ENCODE data around the gene UCP3. TPM values are rescaled to one million over a fixed set of nuclear protein-coding genes. Genes with fewer than 3 reads are reported as not detected.

Gene UCP3
- total RNA-seq, 1 experiment from 2014 or later: 1.3 TPM

GRCh38 chr11:73968356-73968966 lies 40.4 kb downstream of the UCP3 start:
- no peak overlapping the region for H2AFZ ChIP-seq (ENCODE audit: low read depth, low read length, poor library complexity, severe bottlenecking)
- no peak for ATAC-seq
- RAD21 ChIA-PET (ENCODE audit: low non-redundant PET in 1 of 2, low total read pairs in 2 of 2, uncharacterized antibody in 2 of 2, unreplicated experiment in 2 of 2): no interaction called here
- no peak overlapping the region for H3K9ac ChIP-seq (ENCODE audit: low read length)
- H4K20me1 ChIP-seq (ENCODE audit: insufficient read depth): no peaks in the 10 kb centered on the region
- BruUV-seq (replicated peaks): no TSS peak
- H3K4me1 ChIP-seq (ENCODE audit: control insufficient read depth in 1 of 2, insufficient read depth in 2 of 2, low read length in 2 of 2): peaks cover 0 to 5% of the 10 kb centered on the region in 2 experiments; a peak in 2 of 4 replicates
- no peak overlapping the region for H3K4me2 ChIP-seq (ENCODE audit: low read length)
- no peaks in the 10 kb centered on the region for H3K9me2 ChIP-seq (ENCODE audit: insufficient read depth)
- no peak overlapping the region for H3K4me3 ChIP-seq (replicated peaks in 1 of 2; ENCODE audit: low read depth in 1 of 2, low read length in 2 of 2)
- no peak overlapping the region for H3K27ac ChIP-seq (ENCODE audit: low read depth, low read length)
- no peaks in the 10 kb centered on the region for H3K79me2 ChIP-seq (ENCODE audit: insufficient read depth, low read length)
- no peaks in the 10 kb centered on the region for H3K27me3 ChIP-seq (ENCODE audit: insufficient read depth, low read length)
- no peak for DNase-seq (ENCODE audit: low read depth, low spot score)
- CTCF ChIA-PET: no interaction called here
- no peak for TF ChIP-seq YY1 (IDR thresholded peaks at IDR 0.05; ENCODE audit: extremely low read depth, insufficient replicate concordance, low read depth, low read length)
- no peak for TF ChIP-seq CTCF (IDR thresholded peaks at IDR 0.05 in 2 of 3, conservative IDR thresholded peaks at IDR 0.05 in 1 of 3; ENCODE audit: borderline replicate concordance in 1 of 3, insufficient read depth in 1 of 3, low read depth in 2 of 3, low read length in 2 of 3)
- TF ChIP-seq TCF7L2 (IDR thresholded peaks at IDR 0.05; ENCODE audit: borderline replicate concordance, extremely low read depth, insufficient read depth, insufficient read length): no peak
- TF ChIP-seq JUND (IDR thresholded peaks at IDR 0.05): no peak
- no peak for TF ChIP-seq ZFX (IDR thresholded peaks at IDR 0.05)
- TF ChIP-seq ELF1 (IDR thresholded peaks at IDR 0.05; ENCODE audit: borderline replicate concordance, low read depth): no peak
- TF ChIP-seq EGR1 (IDR thresholded peaks at IDR 0.05; ENCODE audit: low read depth): no peak
- no peak for TF ChIP-seq POLR2A (IDR thresholded peaks at IDR 0.05; ENCODE audit: borderline replicate concordance, extremely low read depth, insufficient read depth, insufficient read length)
- no peak for TF ChIP-seq CBX3 (IDR thresholded peaks at IDR 0.05; ENCODE audit: low read depth)
- no peak for TF ChIP-seq POLR2AphosphoS5 (IDR thresholded peaks at IDR 0.05; ENCODE audit: low read depth, low read length)
- no peak for TF ChIP-seq EZH2phosphoT487 (IDR thresholded peaks at IDR 0.05; ENCODE audit: borderline replicate concordance)
- no peak for TF ChIP-seq ZNF274 (IDR thresholded peaks at IDR 0.05; ENCODE audit: low read depth, low read length)
- TF ChIP-seq EZH2 (IDR thresholded peaks at IDR 0.05): no peak
- TF ChIP-seq REST (IDR thresholded peaks at IDR 0.05; ENCODE audit: low read depth): no peak
- no peaks in the 10 kb centered on the region for H3K36me3 ChIP-seq (ENCODE audit: control insufficient read depth in 1 of 2, insufficient read depth in 2 of 2, low read length in 2 of 2)
- H3K9me3 ChIP-seq (ENCODE audit: control insufficient read depth in 1 of 2, insufficient read depth in 1 of 2, low read depth in 1 of 2, low read length in 2 of 2): no peaks in the 10 kb centered on the region
- intact Hi-C loops (cut with micrococcal nuclease): loop anchor here (10.0 kb wide), 1 partner anchor 236 kb away; no protein-coding TSS in a partner anchor
- POLR2A ChIA-PET: no interaction called here

Measured in HCT116 (cell line).